Measurements from ENCODE around the gene LPIN1. TPM values are rescaled to one million over a fixed set of nuclear protein-coding genes. Genes with fewer than 3 reads are reported as not detected.

LPIN1 gene
- total RNA-seq (100 to 1,000 TPM; 115 to 128 TPM), total RNA-seq (61.4 to 310 (median 165) reads per million in 172 experiments)
- 33.9 TPM for polyA plus RNA-seq (2013, experiment 1 of 2)
- polyA plus RNA-seq (2013, experiment 2 of 2) = 69.4 TPM

DNA sequence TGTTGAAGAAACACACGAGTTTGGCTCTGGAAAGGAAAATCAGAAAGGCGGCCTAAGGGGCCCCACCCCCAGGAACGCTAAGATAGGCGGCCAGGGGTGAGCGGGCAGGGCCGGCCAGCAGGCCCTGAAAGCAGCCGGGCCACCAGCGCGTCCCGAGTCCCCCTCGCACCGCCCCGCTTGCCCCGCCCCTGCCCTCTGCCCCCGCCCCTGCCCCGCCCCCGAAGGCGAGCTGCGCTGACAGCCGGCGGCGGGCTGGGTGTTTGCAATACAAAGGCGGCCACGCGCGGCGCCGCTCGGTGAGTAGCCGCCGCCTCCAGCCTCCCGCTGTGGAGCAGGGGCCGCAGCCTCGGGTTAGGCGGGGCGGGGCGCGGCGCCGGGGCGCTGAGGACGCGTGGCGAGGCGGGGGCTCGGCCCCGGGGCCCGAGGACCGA is at the start of gene LPIN1:
TSS of gene LPIN1 (plus strand) at position 257 of the 431 bp plus-strand sequence. CDS start 18,910 bp downstream, outside the sequence.
- ChIA-PET CTCF (interaction anchor here (0.6 to 1.9 kb wide), 8 partner anchors 8 to 39 kb away, joined by 3 to 7 read pairs (median 4); no protein-coding TSS in a partner anchor), POLR2A (interaction anchor here (0.8 to 2.0 kb wide), 7 partner anchors 8 to 54 kb away, joined by 3 to 11 read pairs (median 7); no protein-coding TSS in a partner anchor)
- H3K36me3 Mint-ChIP-seq (ENCODE audit: low read depth) = no peaks in the 10 kb centered on the region
- peak within 1 kb of the TSS; percentile 95 for H3K27ac Mint-ChIP-seq
- Histone ChIP-seq H3K27ac (ENCODE audit: low read depth in 1 of 2, low read length in 2 of 2) (peak within 1 kb of the TSS; percentile 71 to 80), H3K9me3 (ENCODE audit: control insufficient read depth in 1 of 2, insufficient read depth in 1 of 2, low read length in 2 of 2) (no peaks in the 10 kb centered on the region), H3K4me3 (ENCODE audit: low read length) (peak within 1 kb of the TSS; percentile 74), H3K27me3 (ENCODE audit: control insufficient read depth in 1 of 2, insufficient read depth in 2 of 2, low read length in 2 of 2) (no peaks in the 10 kb centered on the region), H3K36me3 (ENCODE audit: insufficient read depth, low read length) (no peaks in the 10 kb centered on the region), H3K4me1 (ENCODE audit: insufficient read depth, low read length) (peaks cover 76% of the 10 kb centered on the region)
- DNase-seq = peak; percentile 79 to 94 (median 86)
- peaks cover 78% of the 10 kb centered on the region for H3K4me1 Mint-ChIP-seq (ENCODE audit: low read depth)
- ATAC-seq (ENCODE audit: poor library complexity) = peak; percentile 67
- no peaks in the 10 kb centered on the region for H3K27me3 Mint-ChIP-seq
- H3K9me3 Mint-ChIP-seq = no peaks in the 10 kb centered on the region
- TF ChIP-seq CTCF (IDR thresholded peaks at IDR 0.05) = no peak
- H3K4me3 Mint-ChIP-seq = peak within 1 kb of the TSS; percentile 77
- intact Hi-C loops (cut with DNase I, micrococcal nuclease) = loop anchor here in 1 of 2 experiments (2.0 to 10.0 kb wide), 6 partner anchors 32 to 981 kb away; partner anchors contain the start of genes E2F6, PDIA6, ROCK2 and SLC66A3

DNA sequence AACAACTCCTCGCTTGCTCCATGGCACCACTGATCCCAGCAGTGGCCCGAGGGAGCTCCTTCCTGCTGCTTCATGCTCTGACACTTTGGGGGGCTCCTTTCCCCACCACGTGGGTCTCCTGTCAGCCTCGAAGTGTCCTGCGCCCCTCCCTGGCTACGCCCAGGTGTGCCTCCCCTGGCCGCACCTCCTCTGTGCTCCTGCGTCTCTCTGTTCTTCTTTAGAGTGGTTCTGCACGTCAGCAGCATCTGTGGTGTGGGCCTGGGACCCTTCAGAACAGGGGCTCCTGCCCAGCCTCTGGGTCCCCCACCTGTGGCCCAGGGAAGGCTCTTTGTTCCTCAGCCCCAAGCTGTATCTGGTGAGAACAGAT is 49.7 kb upstream of the LPIN1 start:
- no peaks in the 10 kb centered on the region for H3K9me3 ChIP-seq (ENCODE audit: control insufficient read depth in 1 of 2, insufficient read depth in 1 of 2, low read length in 2 of 2)
- H3K4me3 Mint-ChIP-seq = no peak overlapping the region
- H3K27ac Mint-ChIP-seq = no peak overlapping the region
- no peak for DNase-seq
- no peak overlapping the region for H3K4me3 ChIP-seq (ENCODE audit: low read length)
- no peak for TF ChIP-seq CTCF (IDR thresholded peaks at IDR 0.05)
- H3K27me3 ChIP-seq (ENCODE audit: control insufficient read depth in 1 of 2, insufficient read depth in 2 of 2, low read length in 2 of 2) = no peaks in the 10 kb centered on the region
- H3K9me3 Mint-ChIP-seq = no peaks in the 10 kb centered on the region
- intact Hi-C loops (cut with DNase I, micrococcal nuclease) = no loop called here
- no peaks in the 10 kb centered on the region for H3K27me3 Mint-ChIP-seq
- H3K4me1 ChIP-seq (ENCODE audit: insufficient read depth, low read length) = peaks cover 2% of the 10 kb centered on the region
- H3K36me3 ChIP-seq (ENCODE audit: insufficient read depth, low read length) = no peaks in the 10 kb centered on the region
- ATAC-seq (ENCODE audit: poor library complexity) = no peak
- H3K27ac ChIP-seq (ENCODE audit: low read depth in 1 of 2, low read length in 2 of 2) = no peak overlapping the region
- CTCF ChIA-PET = no interaction called here
- H3K4me1 Mint-ChIP-seq (ENCODE audit: low read depth) = no peaks in the 10 kb centered on the region
- POLR2A ChIA-PET = no interaction called here
- no peaks in the 10 kb centered on the region for H3K36me3 Mint-ChIP-seq (ENCODE audit: low read depth)

DNA sequence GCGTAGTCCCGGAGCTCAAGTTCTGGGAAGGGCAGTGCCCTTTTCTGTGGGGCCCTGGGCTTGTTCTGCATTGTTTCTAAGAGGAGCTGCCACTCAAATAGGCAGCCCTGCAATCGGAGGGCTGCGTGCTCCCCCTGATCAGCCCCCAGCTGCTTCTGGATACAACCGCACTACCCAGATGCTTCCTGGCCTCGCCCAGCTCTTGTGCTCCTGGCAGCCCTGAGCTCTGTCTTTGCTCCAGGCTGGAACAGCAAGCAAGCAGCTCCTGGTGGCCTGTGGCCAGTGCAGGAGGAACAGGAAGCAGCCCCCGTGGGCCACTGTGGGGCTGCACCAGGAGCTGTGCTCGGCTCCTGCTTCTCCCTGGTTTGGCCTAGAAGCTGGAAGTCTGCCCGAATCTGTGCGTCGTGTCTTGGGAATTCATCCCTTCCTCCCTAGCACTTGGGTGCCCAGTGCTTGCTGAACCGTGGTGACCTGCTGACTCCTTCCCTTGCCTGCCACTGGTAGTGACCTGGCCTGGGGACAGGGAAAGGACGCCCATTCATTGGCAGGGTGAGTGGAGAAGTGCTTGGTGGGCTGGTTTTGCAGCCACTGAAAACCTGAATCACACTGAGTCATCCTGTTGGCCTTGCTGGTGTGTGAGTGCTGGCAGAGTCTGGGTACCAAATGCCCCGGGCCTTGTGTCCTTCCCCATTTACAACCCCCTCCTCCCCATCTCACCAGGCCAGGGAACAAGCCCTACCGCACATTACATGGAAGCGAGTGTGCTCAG is 49.1 kb upstream of the LPIN1 start:
- ChIA-PET POLR2A (no interaction called here), CTCF (no interaction called here)
- no peaks in the 10 kb centered on the region for H3K4me1 Mint-ChIP-seq (ENCODE audit: low read depth)
- ATAC-seq (ENCODE audit: poor library complexity) = no peak
- no peaks in the 10 kb centered on the region for H3K27me3 Mint-ChIP-seq
- Histone ChIP-seq H3K4me1 (ENCODE audit: insufficient read depth, low read length) (peaks cover 8% of the 10 kb centered on the region), H3K36me3 (ENCODE audit: insufficient read depth, low read length) (no peaks in the 10 kb centered on the region), H3K9me3 (ENCODE audit: control insufficient read depth in 1 of 2, insufficient read depth in 1 of 2, low read length in 2 of 2) (no peaks in the 10 kb centered on the region), H3K27me3 (ENCODE audit: control insufficient read depth in 1 of 2, insufficient read depth in 2 of 2, low read length in 2 of 2) (no peaks in the 10 kb centered on the region), H3K27ac (ENCODE audit: low read depth in 1 of 2, low read length in 2 of 2) (no peak overlapping the region), H3K4me3 (ENCODE audit: low read length) (no peak overlapping the region)
- H3K27ac Mint-ChIP-seq = no peak overlapping the region
- no peak overlapping the region for H3K4me3 Mint-ChIP-seq
- H3K36me3 Mint-ChIP-seq (ENCODE audit: low read depth) = no peaks in the 10 kb centered on the region
- intact Hi-C loops (cut with DNase I, micrococcal nuclease) = no loop called here
- no peaks in the 10 kb centered on the region for H3K9me3 Mint-ChIP-seq
- DNase-seq = peak in 2 of 14 experiments; percentile 52 to 60
- TF ChIP-seq CTCF (IDR thresholded peaks at IDR 0.05) = no peak

Data from CD4-positive, alpha-beta T cell (primary cell).